Muscle layer of duodenum (tissue), 2 donors: ENCODE data around the gene NDRG4.

Source experiments
- H3K27ac ChIP-seq: one replicate; pipeline ENCODE4 v1.7.0; 2013; ENCODE audit warnings: mild to moderate bottlenecking, low read length
- H3K27me3 ChIP-seq: one replicate; pipeline ENCODE4 v1.7.0; 2013; ENCODE audit warnings: low read depth, mild to moderate bottlenecking, control low read depth, low read length
- H3K36me3 ChIP-seq, 2 donors: one replicate each; pipeline ENCODE4 v1.7.0; 2013; ENCODE audit warnings: low read length in 2 of 2, control low read depth in 1 of 2, mild to moderate bottlenecking in 1 of 2; ENCODE audit not compliant: insufficient read depth in 2 of 2, control insufficient read depth in 1 of 2
- H3K4me1 ChIP-seq, 2 donors: one replicate each; pipeline ENCODE4 v1.7.0; 2013; ENCODE audit warnings: low read length in 2 of 2, mild to moderate bottlenecking in 2 of 2, control low read depth in 1 of 2, moderate library complexity in 1 of 2; ENCODE audit not compliant: insufficient read depth in 2 of 2, control insufficient read depth in 1 of 2
- H3K4me3 ChIP-seq, 2 donors: one replicate each; pipeline ENCODE4 v1.7.0; 2013; ENCODE audit warnings: low read length in 2 of 2, low read depth in 1 of 2, mild to moderate bottlenecking in 1 of 2
- H3K9me3 ChIP-seq, 2 donors: one replicate each; pipeline ENCODE4 v1.7.0; 2013; ENCODE audit warnings: low read length in 2 of 2, control low read depth in 1 of 2, mild to moderate bottlenecking in 1 of 2; ENCODE audit not compliant: control insufficient read depth in 1 of 2
- donor health status: healthy.

Gene NDRG4

DNA sequence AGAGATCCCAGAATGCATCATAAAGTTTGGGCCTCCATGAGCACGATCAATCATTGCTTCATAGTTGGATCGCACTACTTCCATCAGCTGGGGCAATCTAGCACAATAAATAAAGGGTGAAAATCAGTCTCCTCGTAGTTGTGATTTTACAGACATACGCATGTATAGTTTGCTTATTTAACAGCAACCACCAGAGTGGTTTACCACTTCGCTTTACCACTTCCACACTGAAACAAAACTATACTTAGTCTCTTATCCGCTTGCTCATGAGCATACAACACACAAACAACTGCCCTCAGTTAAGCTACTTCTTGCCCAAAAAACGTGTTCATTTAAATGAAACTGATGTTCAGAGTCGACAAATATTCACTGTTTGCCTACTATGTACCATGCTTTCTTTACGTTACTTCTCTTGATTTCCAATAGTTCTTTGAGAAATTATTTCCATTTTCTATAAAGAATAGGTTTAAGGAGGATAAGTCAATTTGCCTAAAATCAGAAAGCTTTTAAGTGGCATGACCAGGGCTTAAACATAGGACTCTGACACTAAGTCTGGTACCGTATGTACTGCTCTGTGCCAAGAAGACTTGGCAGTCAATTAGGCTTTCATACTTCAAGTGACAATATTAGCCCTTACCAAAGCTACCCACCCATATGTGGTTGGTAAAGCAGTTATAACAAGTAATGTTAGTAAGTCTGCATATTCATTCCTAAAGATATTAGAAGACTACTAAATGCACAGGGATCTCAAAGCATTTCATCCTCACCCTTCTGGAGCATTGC is 37.4 kb downstream of the NDRG4 start:
- Histone ChIP-seq H3K4me3 (no peak overlapping the region), H3K9me3 (no peaks in the 10 kb centered on the region), H3K36me3 (peaks cover 76 to 94% of the 10 kb centered on the region in 2 donors), H3K4me1 (no peaks in the 10 kb centered on the region), H3K27ac (no peak overlapping the region), H3K27me3 (no peaks in the 10 kb centered on the region)

DNA sequence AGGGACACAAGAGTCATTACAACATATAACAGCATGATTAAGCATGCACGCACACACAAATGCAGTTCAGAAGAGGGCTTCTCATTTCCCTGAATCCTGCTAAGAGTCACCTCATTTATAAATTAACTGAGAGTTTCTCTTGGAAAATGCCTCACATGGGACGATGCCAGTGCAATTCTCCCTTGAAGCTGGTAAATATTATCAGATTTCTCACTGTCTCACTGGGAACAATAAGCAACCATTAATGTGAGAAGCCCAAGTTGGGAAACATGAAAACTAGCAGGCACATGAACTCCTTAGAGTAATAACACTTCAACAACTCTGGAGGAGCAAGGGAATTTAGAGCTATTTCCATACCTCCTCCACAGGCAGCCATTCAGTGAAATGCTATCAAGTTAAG is 41.8 kb downstream of the NDRG4 start:
- no peaks in the 10 kb centered on the region for H3K9me3 ChIP-seq
- no peak overlapping the region for H3K27ac ChIP-seq
- H3K4me1 ChIP-seq: no peaks in the 10 kb centered on the region
- H3K36me3 ChIP-seq: peaks cover 86 to 94% of the 10 kb centered on the region in 2 donors
- H3K27me3 ChIP-seq: no peaks in the 10 kb centered on the region
- H3K4me3 ChIP-seq: no peak overlapping the region

DNA sequence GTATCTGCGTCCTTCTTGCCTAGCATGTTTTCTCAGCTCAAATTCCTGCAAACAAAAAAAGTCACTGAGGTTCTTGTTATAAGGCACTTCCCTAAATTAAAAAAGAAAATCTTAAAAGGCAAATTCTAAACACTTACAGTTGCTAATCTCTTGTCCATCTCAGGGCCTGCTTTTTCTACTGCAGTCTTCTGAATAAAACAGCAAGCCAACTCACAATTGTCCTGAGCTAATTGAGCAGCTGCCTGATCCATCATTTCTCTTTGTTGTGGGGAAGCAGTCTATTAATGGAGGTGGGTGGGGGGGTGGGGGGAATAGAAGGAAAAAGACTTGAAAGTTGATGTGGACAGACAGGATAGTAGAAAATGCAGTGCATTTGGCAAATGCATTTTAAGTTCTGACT is 42.3 kb downstream of the NDRG4 start:
- peaks cover 86 to 94% of the 10 kb centered on the region in 2 donors for H3K36me3 ChIP-seq

DNA sequence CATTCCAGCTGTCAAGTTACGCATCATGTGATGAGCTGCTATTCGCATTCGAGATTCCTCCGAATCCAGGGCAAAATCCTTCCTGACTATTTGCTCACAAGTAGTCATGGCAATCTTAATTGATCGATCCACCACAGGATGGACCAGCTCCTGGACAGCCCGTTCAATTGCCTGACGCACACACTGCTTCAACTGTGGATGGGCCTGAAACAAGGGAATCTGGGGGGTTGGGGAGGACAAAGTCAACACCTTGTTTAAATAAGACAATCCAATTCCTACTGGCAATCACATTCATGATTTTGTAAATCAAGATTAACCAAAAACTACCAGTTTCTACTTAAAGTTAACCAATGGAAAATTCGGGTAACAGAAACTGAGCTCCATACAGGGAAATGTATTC is 43.7 kb downstream of the NDRG4 start:
- no peaks in the 10 kb centered on the region for H3K9me3 ChIP-seq
- peaks cover 80 to 81% of the 10 kb centered on the region in 2 donors for H3K36me3 ChIP-seq
- no peak overlapping the region for H3K27ac ChIP-seq
- no peak overlapping the region for H3K4me3 ChIP-seq
- peaks cover 0 to 16% of the 10 kb centered on the region in 2 donors for H3K4me1 ChIP-seq
- no peaks in the 10 kb centered on the region for H3K27me3 ChIP-seq

More for the DNA sequence above, 42.3 kb downstream of the NDRG4 start:
- Histone ChIP-seq H3K27me3 (no peaks in the 10 kb centered on the region), H3K4me1 (peaks cover 0 to 3% of the 10 kb centered on the region in 2 donors), H3K27ac (no peak overlapping the region), H3K9me3 (no peaks in the 10 kb centered on the region), H3K4me3 (no peak overlapping the region)

DNA sequence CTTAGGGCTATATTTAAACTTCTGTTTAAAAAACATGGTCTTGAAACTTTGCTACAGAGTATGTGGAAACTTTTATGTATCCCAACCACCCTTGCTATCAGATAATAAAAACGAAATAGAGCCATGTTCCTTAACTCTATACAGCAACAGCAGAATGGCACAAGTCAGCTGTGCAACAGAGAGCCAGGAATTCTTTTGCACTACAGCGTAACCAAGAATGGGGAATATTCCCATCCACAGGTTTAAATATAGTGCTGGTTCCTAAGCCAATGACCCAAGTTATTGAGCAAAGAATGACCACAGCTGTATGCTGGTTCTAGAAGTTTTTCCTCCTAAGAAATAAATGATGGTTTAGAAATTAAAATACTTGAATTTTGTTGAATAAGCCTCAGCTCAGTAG is 48.4 kb downstream of the NDRG4 start:
- Histone ChIP-seq H3K27ac (no peak overlapping the region), H3K36me3 (peaks cover 62 to 72% of the 10 kb centered on the region in 2 donors), H3K4me3 (no peak overlapping the region), H3K27me3 (no peaks in the 10 kb centered on the region), H3K9me3 (no peaks in the 10 kb centered on the region), H3K4me1 (peaks cover 6 to 35% of the 10 kb centered on the region in 2 donors)

DNA sequence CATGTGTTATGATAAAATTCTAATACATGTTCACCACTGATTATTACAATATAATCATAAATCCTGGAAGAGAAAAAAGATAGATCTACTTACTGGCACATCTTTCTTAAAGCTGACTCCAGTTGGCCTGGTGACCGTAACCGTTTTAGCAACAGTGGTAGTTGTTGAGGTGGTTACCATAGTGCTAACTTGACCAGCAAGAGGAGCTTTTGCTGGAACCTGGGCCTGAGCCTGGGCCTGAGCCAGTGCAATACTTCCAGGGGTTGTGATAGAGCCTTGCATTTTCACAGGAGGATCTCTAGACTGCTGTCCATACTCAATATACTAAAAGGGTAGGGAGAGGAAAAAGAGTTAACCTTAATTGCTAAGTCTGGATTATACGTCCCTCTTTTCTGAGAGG is 51.6 kb downstream of the NDRG4 start:
- Histone ChIP-seq H3K4me1 (peaks cover 6 to 35% of the 10 kb centered on the region in 2 donors), H3K4me3 (no peak overlapping the region), H3K27ac (no peak overlapping the region), H3K9me3 (no peaks in the 10 kb centered on the region), H3K27me3 (no peaks in the 10 kb centered on the region), H3K36me3 (peaks cover 58 to 70% of the 10 kb centered on the region in 2 donors)

DNA sequence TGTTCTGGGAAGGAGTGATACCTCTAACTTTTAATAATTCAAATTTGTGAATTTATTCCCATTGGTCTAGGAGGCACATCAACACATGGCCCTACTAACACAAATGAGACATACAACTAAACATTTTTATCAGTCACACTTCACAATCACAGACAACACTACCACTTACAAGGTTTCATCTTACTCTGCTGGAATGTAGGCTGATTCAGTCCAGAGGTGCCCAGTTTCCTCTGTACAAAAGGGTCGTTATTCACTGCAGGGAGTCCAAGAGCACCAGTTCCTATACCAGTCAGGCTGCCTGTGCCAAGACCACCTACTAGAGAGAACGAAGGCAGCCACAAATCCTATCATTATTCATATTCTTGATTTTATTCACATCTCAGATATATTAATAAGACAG is 56.7 kb downstream of the NDRG4 start:
- H3K4me1 ChIP-seq: peaks cover 2 to 6% of the 10 kb centered on the region in 2 donors
- H3K9me3 ChIP-seq: no peaks in the 10 kb centered on the region
- no peak overlapping the region for H3K27ac ChIP-seq
- no peaks in the 10 kb centered on the region for H3K27me3 ChIP-seq
- no peak overlapping the region for H3K4me3 ChIP-seq
- peaks cover 59 to 62% of the 10 kb centered on the region in 2 donors for H3K36me3 ChIP-seq
